ENCODE data around the gene IKZF3. TPM values are rescaled to one million over a fixed set of nuclear protein-coding genes. Genes with fewer than 3 reads are reported as not detected.

The IKZF3 gene
- total and polyA plus RNA-seq, 9 donors = 0.09 to 0.38 (median 0.18) TPM

Other genes with a start within 250 kb of the IKZF3 start
- 1.7 TPM for gene PPP1R1B, start 237.4 kb downstream of the IKZF3 start, total RNA-seq
- 1 to 10 TPM in 5 of 8 donors, under 1 TPM in 3; 0.56 to 2.9 (median 1.3) TPM for gene PPP1R1B, start 237.4 kb downstream of the IKZF3 start, polyA plus RNA-seq (ENCODE audit: insufficient read depth in 1 of 8, insufficient read length in 8 of 8, low replicate concordance in 1 of 8)
- 12.5 TPM for gene STARD3, start 227.2 kb downstream of the IKZF3 start, total RNA-seq
- 10 to 100 TPM; 29.1 to 41.5 (median 32.9) TPM for gene STARD3, start 227.2 kb downstream of the IKZF3 start, polyA plus RNA-seq (ENCODE audit: insufficient read depth in 1 of 8, insufficient read length in 8 of 8, low replicate concordance in 1 of 8)
- gene TCAP, start 199.0 kb downstream of the IKZF3 start, total RNA-seq = 286 TPM
- gene TCAP, start 199.0 kb downstream of the IKZF3 start, polyA plus RNA-seq (ENCODE audit: insufficient read depth in 1 of 8, insufficient read length in 8 of 8, low replicate concordance in 1 of 8) = 100 to 1,000 TPM; 212 to 460 (median 330) TPM
- 3.2 TPM for gene PNMT, start 195.9 kb downstream of the IKZF3 start, total RNA-seq
- gene PNMT, start 195.9 kb downstream of the IKZF3 start, polyA plus RNA-seq (ENCODE audit: insufficient read depth in 1 of 8, insufficient read length in 8 of 8, low replicate concordance in 1 of 8) = 1 to 10 TPM; 1.7 to 6.6 (median 3.6) TPM
- 16.0 TPM for gene PGAP3, start 176.3 kb downstream of the IKZF3 start, total RNA-seq
- 10 to 100 TPM; 16.6 to 21.0 (median 18.1) TPM for gene PGAP3, start 176.3 kb downstream of the IKZF3 start, polyA plus RNA-seq (ENCODE audit: insufficient read depth in 1 of 8, insufficient read length in 8 of 8, low replicate concordance in 1 of 8)
- 80.4 TPM for gene ERBB2, start 164.2 kb downstream of the IKZF3 start, total RNA-seq
- gene ERBB2, start 164.2 kb downstream of the IKZF3 start, polyA plus RNA-seq (ENCODE audit: insufficient read depth in 1 of 8, insufficient read length in 8 of 8, low replicate concordance in 1 of 8) = 100 to 1,000 TPM; 114 to 171 (median 124) TPM
- 17.9 TPM for gene MIEN1, start 133.8 kb downstream of the IKZF3 start, total RNA-seq
- gene MIEN1, start 133.8 kb downstream of the IKZF3 start, polyA plus RNA-seq (ENCODE audit: insufficient read depth in 1 of 8, insufficient read length in 8 of 8, low replicate concordance in 1 of 8) = 10 to 100 TPM; 17.5 to 23.5 (median 20.9) TPM
- gene GRB7, start 126.4 kb downstream of the IKZF3 start, total RNA-seq = 0.40 TPM
- gene GRB7, start 126.4 kb downstream of the IKZF3 start, polyA plus RNA-seq (ENCODE audit: insufficient read depth in 1 of 8, insufficient read length in 8 of 8, low replicate concordance in 1 of 8) = 1 to 10 TPM in 2 of 8 donors, under 1 TPM in 6; 0.15 to 3.0 (median 0.61) TPM
- gene ZPBP2, start 3.9 kb upstream of the IKZF3 start, total RNA-seq = not detected
- under 1 TPM in 1 of 8 donors, not detected in 7; 0.09 TPM for gene ZPBP2, start 3.9 kb upstream of the IKZF3 start, polyA plus RNA-seq (ENCODE audit: insufficient read depth in 1 of 8, insufficient read length in 8 of 8, low replicate concordance in 1 of 8)
- gene GSDMB, start 54.3 kb upstream of the IKZF3 start, total RNA-seq = 5.2 TPM
- 10 to 100 TPM in 3 of 8 donors, 1 to 10 TPM in 5; 3.9 to 13.7 (median 8.6) TPM for gene GSDMB, start 54.3 kb upstream of the IKZF3 start, polyA plus RNA-seq (ENCODE audit: insufficient read depth in 1 of 8, insufficient read length in 8 of 8, low replicate concordance in 1 of 8)
- 55.6 TPM for gene ORMDL3, start 63.3 kb upstream of the IKZF3 start, total RNA-seq
- gene ORMDL3, start 63.3 kb upstream of the IKZF3 start, polyA plus RNA-seq (ENCODE audit: insufficient read depth in 1 of 8, insufficient read length in 8 of 8, low replicate concordance in 1 of 8) = 10 to 100 TPM; 32.7 to 49.8 (median 37.6) TPM
- not detected for gene LRRC3C, start 63.4 kb upstream of the IKZF3 start, total RNA-seq
- gene LRRC3C, start 63.4 kb upstream of the IKZF3 start, polyA plus RNA-seq (ENCODE audit: insufficient read depth in 1 of 8, insufficient read length in 8 of 8, low replicate concordance in 1 of 8) = under 1 TPM in 1 of 8 donors, not detected in 7; 0.18 TPM
- 0.22 TPM for gene GSDMA, start 98.7 kb upstream of the IKZF3 start, total RNA-seq
- gene GSDMA, start 98.7 kb upstream of the IKZF3 start, polyA plus RNA-seq (ENCODE audit: insufficient read depth in 1 of 8, insufficient read length in 8 of 8, low replicate concordance in 1 of 8) = under 1 TPM in 7 of 8 donors, not detected in 1; 0.09 to 0.24 (median 0.16) TPM
- 67.6 TPM for gene PSMD3, start 116.5 kb upstream of the IKZF3 start, total RNA-seq
- gene PSMD3, start 116.5 kb upstream of the IKZF3 start, polyA plus RNA-seq (ENCODE audit: insufficient read depth in 1 of 8, insufficient read length in 8 of 8, low replicate concordance in 1 of 8) = 100 to 1,000 TPM in 1 of 8 donors, 10 to 100 TPM in 7; 85.5 to 110 (median 95.0) TPM
- 0.13 TPM for gene CSF3, start 151.1 kb upstream of the IKZF3 start, total RNA-seq
- under 1 TPM in 7 of 8 donors, not detected in 1; 0.09 to 0.54 (median 0.20) TPM for gene CSF3, start 151.1 kb upstream of the IKZF3 start, polyA plus RNA-seq (ENCODE audit: insufficient read depth in 1 of 8, insufficient read length in 8 of 8, low replicate concordance in 1 of 8)
- gene MED24, start 190.1 kb upstream of the IKZF3 start, total RNA-seq = 29.3 TPM
- 10 to 100 TPM; 56.1 to 80.7 (median 67.1) TPM for gene MED24, start 190.1 kb upstream of the IKZF3 start, polyA plus RNA-seq (ENCODE audit: insufficient read depth in 1 of 8, insufficient read length in 8 of 8, low replicate concordance in 1 of 8)
- gene THRA, start 198.7 kb upstream of the IKZF3 start, total RNA-seq = 57.3 TPM
- gene THRA, start 198.7 kb upstream of the IKZF3 start, polyA plus RNA-seq (ENCODE audit: insufficient read depth in 1 of 8, insufficient read length in 8 of 8, low replicate concordance in 1 of 8) = 10 to 100 TPM; 58.3 to 75.2 (median 66.2) TPM
- gene NR1D1, start 236.3 kb upstream of the IKZF3 start, total RNA-seq = 1.7 TPM
- 1 to 10 TPM; 2.0 to 5.6 (median 4.9) TPM for gene NR1D1, start 236.3 kb upstream of the IKZF3 start, polyA plus RNA-seq (ENCODE audit: insufficient read depth in 1 of 8, insufficient read length in 8 of 8, low replicate concordance in 1 of 8)